HEK293T (cell line): ENCODE data around the gene WDTC1.

Experiments used
- BHLHE40 ChIP-seq: fragments of 450-650 bp; IDR thresholded peaks from 2 replicates; pipeline ENCODE4 v1.6.1; 2016; ENCODE audit warnings: mild to moderate bottlenecking, moderate library complexity, borderline replicate concordance
- ELF4 ChIP-seq: fragments of 450-650 bp; IDR thresholded peaks from 2 replicates; pipeline ENCODE4 v1.6.1; 2017; ENCODE audit warnings: antibody characterized with exemption
- FOXA1 ChIP-seq: fragments of 450-650 bp; IDR thresholded peaks from 2 replicates; pipeline ENCODE4 v1.6.1; 2016; ENCODE audit warnings: mild to moderate bottlenecking
- FOXK2 ChIP-seq: fragments of 450-650 bp; IDR thresholded peaks from 2 replicates; pipeline ENCODE4 v1.6.1; 2016; ENCODE audit warnings: mild to moderate bottlenecking
- FOXM1 ChIP-seq: fragments of 450-650 bp; IDR thresholded peaks from 2 replicates; pipeline ENCODE4 v1.6.1; 2017; ENCODE audit warnings: mild to moderate bottlenecking, borderline replicate concordance
- HDGF ChIP-seq: fragments of 450-650 bp; IDR thresholded peaks from 2 replicates; pipeline ENCODE4 v1.6.1; 2017; ENCODE audit warnings: antibody characterized with exemption, borderline replicate concordance
- NFRKB ChIP-seq: fragments of 450-650 bp; IDR thresholded peaks from 2 replicates; pipeline ENCODE4 v1.6.1; 2016; ENCODE audit warnings: mild to moderate bottlenecking, moderate library complexity
- PKNOX1 ChIP-seq: fragments of 450-650 bp; IDR thresholded peaks from 2 replicates; pipeline ENCODE4 v1.6.1; 2016
- SP1 ChIP-seq: fragments of 450-650 bp; IDR thresholded peaks from 2 replicates; pipeline ENCODE4 v1.6.1; 2017
- SUZ12 ChIP-seq: fragments of 450-650 bp; IDR thresholded peaks from 2 replicates; pipeline ENCODE4 v1.6.1; 2016; ENCODE audit warnings: mild to moderate bottlenecking
- TARDBP ChIP-seq: fragments of 450-650 bp; IDR thresholded peaks from 2 replicates; pipeline ENCODE4 v1.6.1; 2016

GRCh38 chr1:27235827-27236226 lies 1.4 kb downstream of the WDTC1 start:
- no peak for TF ChIP-seq SUZ12
- TF ChIP-seq SP1 = no peak
- TF ChIP-seq NFRKB = no peak
- TF ChIP-seq ELF4 = no peak
- no peak for TF ChIP-seq BHLHE40
- no peak for TF ChIP-seq FOXA1
- no peak for TF ChIP-seq PKNOX1
- no peak for TF ChIP-seq FOXM1
- no peak for TF ChIP-seq FOXK2
- no peak for TF ChIP-seq TARDBP
- no peak for TF ChIP-seq HDGF
